ENCODE results near the gene SEMA3A.

Gene SEMA3A

GRCh38 chr7:84195295-84196060 lies 889 bp upstream of the SEMA3A start:
- no peak for DNase-seq (ENCODE audit: low spot score)

DNA sequence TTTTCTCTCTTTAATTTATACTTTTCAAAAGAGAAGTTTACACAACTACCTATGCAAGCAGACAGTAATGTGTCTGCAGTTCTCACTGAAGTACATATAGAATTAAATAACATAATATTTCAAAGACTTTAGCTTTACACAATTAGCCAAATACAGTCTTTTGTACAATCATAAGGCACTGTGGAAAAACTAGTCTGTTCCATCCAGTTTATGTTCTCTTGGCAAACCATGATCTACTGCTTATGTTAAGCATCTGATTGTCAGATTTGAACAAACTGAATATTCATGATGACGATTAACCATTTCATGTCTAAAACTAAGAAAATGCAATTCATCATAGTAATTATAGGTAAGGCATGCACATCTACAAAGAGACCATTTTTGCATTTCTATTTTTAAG lies 842 bp downstream of the SEMA3A start:
- DNase-seq (ENCODE audit: low spot score) = no peak

GRCh38 chr7:84191842-84192241 lies 2.7 kb downstream of the SEMA3A start:
- DNase-seq (ENCODE audit: low spot score) = no peak

GRCh38 chr7:84191261-84191660 lies 3.3 kb downstream of the SEMA3A start:
- DNase-seq (ENCODE audit: low spot score) = no peak

GRCh38 chr7:84190016-84190705 lies 4.4 kb downstream of the SEMA3A start:
- no peak for DNase-seq (ENCODE audit: low spot score)

GRCh38 chr7:84188786-84189405 lies 5.7 kb downstream of the SEMA3A start:
- DNase-seq (ENCODE audit: low spot score) = no peak

DNA sequence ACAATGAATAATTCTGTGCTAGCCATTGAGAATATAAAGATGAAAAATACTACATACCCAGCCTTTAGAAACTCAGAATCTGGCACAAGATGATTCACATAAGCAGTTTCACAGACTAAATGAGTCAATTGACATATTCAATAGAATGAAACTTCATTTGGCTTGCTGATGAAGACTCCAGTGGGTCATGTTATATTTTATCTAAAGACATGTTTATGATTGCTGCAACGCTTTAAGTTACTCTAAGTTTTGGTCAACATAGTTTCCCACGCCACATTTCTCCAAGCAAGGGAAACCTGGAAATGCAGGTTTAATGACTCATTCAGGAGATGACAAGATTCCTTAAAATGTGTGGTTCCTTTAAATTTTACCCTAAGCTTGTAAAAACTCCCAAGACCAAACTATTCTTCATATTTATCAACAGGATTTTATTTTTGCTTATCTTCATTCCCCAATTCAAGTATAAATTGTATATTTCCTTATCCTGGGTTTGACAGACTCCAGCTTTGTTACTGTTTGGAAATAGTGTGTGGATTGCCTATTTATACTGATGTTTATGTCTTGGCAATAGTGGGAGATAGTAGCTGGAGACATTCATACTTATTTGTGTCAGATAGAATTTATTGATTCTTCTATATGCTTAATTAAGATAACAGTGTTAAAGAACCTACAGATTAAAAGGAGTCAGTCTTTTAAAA lies 6.6 kb downstream of the SEMA3A start:
- no peak for DNase-seq (ENCODE audit: low spot score)

DNA sequence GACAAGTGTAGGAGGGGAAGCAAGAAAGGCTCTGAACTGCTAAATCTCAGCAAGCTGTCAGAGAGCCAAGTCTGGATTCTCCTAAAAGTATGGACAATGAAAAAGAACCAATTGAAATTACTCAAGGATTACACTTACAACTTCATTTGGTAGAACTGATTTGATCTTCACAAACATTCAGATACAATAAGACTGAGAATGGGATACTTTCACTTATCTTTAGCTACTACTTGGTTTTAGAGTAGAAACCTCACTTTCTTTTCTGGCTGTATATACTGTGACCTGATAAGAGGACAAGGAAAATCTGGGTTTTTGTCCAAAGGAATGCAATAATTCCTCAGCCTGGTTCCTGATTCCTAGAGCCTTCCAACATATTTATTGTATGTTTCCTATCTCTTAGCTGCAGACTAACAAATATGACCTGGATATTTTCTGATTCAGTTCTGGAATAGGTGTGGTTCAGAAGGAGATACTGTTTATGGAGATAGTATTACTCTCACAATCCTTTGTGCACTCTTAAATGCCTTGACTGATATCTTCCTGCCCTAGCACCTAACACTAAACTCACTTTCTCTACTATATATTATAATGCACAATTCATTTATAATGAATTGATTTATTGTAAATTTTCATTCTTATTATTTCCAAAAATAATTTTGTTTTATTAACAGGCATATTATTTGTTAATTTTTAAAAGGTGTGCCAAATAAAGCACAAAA lies 7.3 kb downstream of the SEMA3A start:
- DNase-seq (ENCODE audit: low spot score) = no peak

GRCh38 chr7:84183741-84184140 lies 10.8 kb downstream of the SEMA3A start:
- no peak for DNase-seq (ENCODE audit: low spot score)

DNA sequence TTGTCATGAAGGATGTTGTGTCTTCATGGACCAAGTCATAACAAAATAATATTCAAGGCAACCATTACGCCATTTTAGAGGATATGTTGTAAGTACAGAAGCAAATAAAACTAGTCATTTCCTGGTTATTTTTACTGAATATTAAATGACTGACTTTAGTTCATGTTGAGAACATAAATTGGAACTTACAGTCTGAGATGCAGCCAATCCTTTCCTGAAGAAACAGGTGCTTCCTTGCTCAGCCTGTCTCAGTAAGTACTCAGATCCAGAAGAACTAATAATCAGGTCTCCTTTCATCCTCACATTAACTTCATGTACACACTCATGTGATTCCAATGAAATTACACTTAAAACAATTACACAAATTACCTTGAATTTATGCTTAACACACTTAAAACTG lies 12.3 kb downstream of the SEMA3A start:
- DNase-seq (ENCODE audit: low spot score) = no peak

GRCh38 chr7:84181628-84182027 lies 13.0 kb downstream of the SEMA3A start:
- no peak for DNase-seq (ENCODE audit: low spot score)

- no peak for DNase-seq (ENCODE audit: low spot score)
These were observed 16.7 kb downstream of the SEMA3A start for GRCh38 chr7:84177758-84178412.

- no peak for DNase-seq (ENCODE audit: low spot score)
These were observed 17.9 kb downstream of the SEMA3A start for GRCh38 chr7:84176716-84177115.

- no peak for DNase-seq (ENCODE audit: low spot score)
These were observed 19.1 kb downstream of the SEMA3A start for GRCh38 chr7:84175461-84175860.

DNA sequence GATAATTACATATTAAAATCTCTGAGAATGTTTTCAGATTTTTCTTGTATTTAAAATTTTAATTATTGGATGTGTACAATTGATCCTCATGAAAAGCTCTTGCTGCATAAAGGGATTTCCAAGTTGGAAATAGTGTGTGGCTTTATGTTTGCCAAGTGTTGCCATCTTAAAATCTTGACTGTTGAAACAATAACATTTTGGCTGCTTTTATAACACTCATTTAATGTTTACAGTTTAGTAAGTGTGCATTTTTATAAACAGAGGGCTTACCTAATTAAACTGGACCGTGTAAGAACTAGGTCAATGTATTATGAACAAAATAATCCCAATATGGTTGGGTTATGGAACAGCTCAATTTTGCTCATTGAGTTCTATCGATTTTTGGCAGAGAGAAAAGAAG lies 23.9 kb downstream of the SEMA3A start:
- DNase-seq (ENCODE audit: low spot score) = no peak

GRCh38 chr7:84162584-84162983 lies 32.0 kb downstream of the SEMA3A start:
- no peak for DNase-seq (ENCODE audit: low spot score)

DNA sequence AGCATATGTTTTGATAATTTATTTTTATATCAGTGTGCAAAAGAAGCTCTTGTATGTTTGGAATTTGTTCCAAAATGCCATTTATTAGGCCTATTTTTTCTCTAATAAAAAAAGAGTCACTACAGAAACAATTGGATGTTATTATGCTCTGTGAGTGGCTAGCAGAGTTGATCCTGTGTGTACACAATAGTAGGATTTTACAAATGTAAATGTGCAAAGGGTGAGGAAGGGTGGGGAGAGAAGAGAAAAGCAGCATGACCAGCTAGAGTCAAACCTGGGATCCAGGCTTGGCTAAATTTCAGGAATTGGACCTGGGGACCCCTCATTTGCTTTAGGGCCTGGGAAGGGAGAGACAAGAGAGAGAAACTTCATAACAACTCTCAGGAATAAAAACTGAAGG lies 32.5 kb downstream of the SEMA3A start:
- DNase-seq (ENCODE audit: low spot score) = no peak

- no peak for DNase-seq (ENCODE audit: low spot score)
These were observed 33.2 kb downstream of the SEMA3A start for GRCh38 chr7:84161398-84161797.

DNA sequence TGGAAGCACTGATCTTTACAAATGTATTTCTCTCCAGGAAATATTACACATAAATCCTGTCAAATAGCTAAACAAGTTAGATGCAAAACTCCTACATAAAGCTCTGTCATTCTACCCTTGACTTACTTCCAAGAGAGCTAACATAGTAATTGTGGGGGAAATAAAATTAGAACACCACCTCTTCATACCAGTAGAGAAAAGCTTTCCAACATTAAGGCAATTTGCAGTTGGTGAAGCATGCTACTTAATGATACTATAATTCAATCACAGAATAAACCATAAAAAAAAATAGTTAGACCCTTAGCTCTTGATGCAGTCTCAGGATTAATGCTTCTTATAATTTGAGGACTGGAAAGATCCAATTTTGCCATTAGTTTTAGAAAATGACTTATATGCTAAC lies 35.2 kb downstream of the SEMA3A start:
- DNase-seq (ENCODE audit: low spot score) = no peak

GRCh38 chr7:84157171-84157570 lies 37.4 kb downstream of the SEMA3A start:
- no peak for DNase-seq (ENCODE audit: low spot score)

- no peak for DNase-seq (ENCODE audit: low spot score)
These were observed 39.4 kb downstream of the SEMA3A start for GRCh38 chr7:84154991-84155781.

All from cerebellar cortex (tissue), 1 donor.